ENCODE results near the gene RIMS1.

The RIMS1 gene

DNA sequence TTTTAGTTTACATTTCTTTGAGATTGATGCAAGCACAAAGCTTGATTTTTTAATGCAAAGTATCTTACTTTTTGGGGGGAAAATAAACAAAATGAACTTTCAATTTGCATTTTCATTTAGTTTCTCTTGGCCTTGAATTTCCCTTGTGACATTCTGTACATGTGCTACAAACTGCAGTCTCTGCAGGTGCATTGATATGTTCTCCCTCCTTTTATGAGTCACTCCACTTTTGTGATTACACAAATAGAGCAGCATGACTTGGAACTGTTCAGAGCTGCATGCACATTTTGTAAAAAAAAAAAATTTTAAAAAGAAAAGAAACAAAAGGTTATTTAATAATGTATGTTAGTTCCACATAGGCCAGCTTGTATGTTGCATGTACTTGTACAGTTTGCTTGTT, 515.5 kb downstream of the RIMS1 start:
- TF ChIP-seq, protein P1, sequence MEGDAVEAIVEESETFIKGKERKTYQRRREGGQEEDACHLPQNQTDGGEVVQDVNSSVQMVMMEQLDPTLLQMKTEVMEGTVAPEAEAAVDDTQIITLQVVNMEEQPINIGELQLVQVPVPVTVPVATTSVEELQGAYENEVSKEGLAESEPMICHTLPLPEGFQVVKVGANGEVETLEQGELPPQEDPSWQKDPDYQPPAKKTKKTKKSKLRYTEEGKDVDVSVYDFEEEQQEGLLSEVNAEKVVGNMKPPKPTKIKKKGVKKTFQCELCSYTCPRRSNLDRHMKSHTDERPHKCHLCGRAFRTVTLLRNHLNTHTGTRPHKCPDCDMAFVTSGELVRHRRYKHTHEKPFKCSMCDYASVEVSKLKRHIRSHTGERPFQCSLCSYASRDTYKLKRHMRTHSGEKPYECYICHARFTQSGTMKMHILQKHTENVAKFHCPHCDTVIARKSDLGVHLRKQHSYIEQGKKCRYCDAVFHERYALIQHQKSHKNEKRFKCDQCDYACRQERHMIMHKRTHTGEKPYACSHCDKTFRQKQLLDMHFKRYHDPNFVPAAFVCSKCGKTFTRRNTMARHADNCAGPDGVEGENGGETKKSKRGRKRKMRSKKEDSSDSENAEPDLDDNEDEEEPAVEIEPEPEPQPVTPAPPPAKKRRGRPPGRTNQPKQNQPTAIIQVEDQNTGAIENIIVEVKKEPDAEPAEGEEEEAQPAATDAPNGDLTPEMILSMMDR (IDR thresholded peaks at IDR 0.05; ENCODE audit: low read depth, low read length), result no peak
- H3K4me3 ChIP-seq (ENCODE audit: low read depth, low read length), result no peak overlapping the region

DNA sequence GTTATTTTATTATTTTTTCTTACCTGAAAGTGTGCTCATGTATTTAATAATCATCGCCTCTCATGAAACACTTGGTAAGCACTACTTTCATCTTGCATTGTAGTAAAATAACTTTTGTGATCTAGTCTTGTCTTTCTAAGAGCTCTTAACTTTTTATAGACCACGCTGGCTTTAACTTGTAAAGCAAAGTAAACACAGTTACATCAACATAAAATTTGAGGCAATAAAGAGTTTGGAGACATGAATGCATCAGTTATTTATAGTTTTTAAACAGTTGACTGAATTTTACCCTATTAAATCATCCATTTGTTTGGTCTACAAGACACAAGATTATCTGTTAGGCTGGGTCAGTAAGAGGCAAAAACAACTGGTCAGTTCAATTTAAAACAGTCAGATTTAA, 517.1 kb downstream of the RIMS1 start:
- TF ChIP-seq, protein P1 (IDR thresholded peaks at IDR 0.05; ENCODE audit: low read depth, low read length), result no peak
- H3K4me3 ChIP-seq (ENCODE audit: low read depth, low read length), result no peak overlapping the region

DNA sequence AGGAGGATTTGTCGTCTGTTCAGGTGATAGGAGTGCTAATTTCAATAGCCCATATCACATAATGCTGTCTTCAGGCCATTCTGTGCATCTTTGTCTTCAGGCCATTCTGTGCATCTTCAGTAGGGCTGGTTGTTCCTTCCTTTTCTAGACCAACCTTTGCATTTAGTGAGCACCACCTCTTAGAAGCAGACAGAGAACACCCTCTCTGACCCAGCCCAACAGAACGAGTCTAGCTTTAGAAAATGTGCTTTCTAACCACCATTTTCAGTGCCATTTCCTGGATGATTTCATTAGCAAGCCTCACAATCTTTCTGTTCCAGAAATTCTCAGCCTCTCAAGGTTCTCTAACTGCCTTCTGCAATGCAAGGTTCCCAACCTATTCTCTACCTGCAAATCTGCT, 520.2 kb downstream of the RIMS1 start:
- TF ChIP-seq, protein P1 (IDR thresholded peaks at IDR 0.05; ENCODE audit: low read depth, low read length), result no peak
- H3K4me3 ChIP-seq (ENCODE audit: low read depth, low read length), result no peak overlapping the region

DNA sequence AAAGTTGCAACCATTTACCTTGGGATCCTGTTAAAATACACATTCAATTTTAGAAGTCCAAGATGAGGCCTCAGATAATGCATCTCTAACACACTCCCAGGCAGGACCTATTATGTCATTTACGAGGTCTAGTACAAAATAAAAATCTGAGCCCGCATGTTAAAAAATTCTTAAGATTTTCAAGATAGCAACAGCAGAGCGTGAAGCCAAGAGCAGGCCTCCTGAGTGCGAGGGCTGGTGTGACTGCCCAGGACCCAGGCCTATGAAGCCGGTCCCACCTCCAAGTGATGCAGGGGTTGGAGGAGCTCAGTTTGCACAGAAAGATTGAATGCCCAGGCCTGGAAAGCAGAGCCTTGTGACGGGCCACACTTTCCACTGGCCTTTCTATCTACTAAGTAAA, 524.4 kb downstream of the RIMS1 start:
- TF ChIP-seq, protein P1 (IDR thresholded peaks at IDR 0.05; ENCODE audit: low read depth, low read length), result no peak

DNA sequence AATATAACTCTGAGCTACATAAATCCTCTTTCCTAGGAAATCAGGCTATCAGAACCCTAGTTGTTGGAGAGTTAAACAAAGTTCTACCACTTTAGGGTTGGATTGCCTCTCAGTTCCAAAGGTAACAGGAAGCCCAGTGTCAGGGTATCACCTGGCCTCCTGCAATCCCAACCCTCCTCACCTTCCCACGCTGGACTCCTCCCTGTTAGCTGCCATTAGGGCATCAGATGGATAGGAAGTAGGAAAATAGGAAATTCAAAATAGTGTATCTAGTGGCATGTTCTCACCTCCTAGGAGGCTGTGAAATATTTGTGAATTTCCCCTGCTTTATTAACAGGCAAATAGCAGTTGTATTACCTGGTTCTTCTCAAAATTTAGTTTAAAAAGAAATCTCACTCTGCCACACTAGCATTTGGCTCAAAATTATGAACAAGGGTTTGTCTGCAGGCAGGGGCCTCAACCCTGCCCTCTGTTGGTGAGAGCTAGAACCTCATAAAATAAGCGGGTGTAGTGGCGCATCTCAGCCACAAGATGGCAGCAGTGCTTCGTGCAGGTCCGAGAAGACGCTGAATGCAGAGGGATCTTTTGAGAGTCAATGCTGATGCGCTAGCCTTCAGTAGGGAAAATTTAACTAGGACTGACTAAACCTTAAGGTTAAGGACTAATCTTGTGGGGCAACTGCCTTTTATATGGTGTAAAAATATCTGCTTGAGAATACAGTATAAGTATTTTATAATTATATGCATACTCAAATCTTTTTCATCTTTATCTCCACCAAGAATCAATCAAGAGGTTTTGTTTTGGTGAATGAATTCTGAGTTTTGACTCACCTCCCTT, 525.7 kb downstream of the RIMS1 start:
- TF ChIP-seq, protein P1 (IDR thresholded peaks at IDR 0.05; ENCODE audit: low read depth, low read length), result peak; percentile 100
- H3K4me3 ChIP-seq (ENCODE audit: low read depth, low read length), result no peak overlapping the region

More for the DNA sequence above, 524.4 kb downstream of the RIMS1 start:
- H3K4me3 ChIP-seq (ENCODE audit: low read depth, low read length), result no peak overlapping the region

DNA sequence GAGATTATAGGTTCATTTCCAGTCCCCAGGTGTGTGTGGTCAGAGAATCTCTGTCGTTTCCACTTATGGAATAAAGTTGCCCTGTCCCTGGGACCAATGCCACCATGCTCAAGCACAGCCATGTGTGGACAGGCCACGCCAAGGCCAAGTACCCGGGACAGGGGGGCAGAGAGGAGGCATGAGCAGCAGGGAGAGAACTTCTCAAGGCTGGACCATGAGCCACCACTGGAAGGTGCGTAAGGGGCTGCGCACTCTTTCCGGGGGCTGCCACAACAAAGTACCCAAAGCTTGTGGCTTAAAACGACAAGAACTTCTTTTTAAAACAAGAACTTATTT, 526.3 kb downstream of the RIMS1 start:
- no peak overlapping the region for H3K4me3 ChIP-seq (ENCODE audit: low read depth, low read length)
- TF ChIP-seq, protein P1 (IDR thresholded peaks at IDR 0.05; ENCODE audit: low read depth, low read length), result no peak

DNA sequence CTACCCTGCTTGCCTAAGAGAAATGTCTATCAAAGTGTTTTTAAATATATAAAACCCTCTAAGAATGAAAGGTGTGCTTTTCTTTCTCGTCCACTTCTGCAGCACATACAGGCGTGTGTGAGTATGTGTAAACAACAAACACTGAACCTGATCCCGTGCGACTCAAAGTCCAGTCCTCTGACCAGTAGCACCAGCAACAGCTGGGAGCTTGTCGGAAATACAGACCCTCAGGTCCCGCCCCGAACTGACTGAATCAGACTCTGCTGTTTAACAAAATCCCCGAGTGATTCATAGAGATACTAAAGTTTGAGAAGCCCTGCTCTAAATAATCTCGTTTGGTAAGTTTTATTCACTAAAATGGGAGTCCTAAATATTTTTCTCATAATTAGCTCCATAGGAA, 527.5 kb downstream of the RIMS1 start:
- H3K4me3 ChIP-seq (ENCODE audit: low read depth, low read length), result no peak overlapping the region
- TF ChIP-seq, protein P1 (IDR thresholded peaks at IDR 0.05; ENCODE audit: low read depth, low read length), result no peak

All from WI38 (cell line).